ENCODE measurements around the gene PEX14.

GRCh38 chr1:10635085-10635896, 160.5 kb downstream of the PEX14 start:
- no peak for TF ChIP-seq CTCF (IDR thresholded peaks at IDR 0.05)
- TF ChIP-seq POLR2A (IDR thresholded peaks at IDR 0.05), result no peak
